HepG2 (cell line): ENCODE measurements around the gene LRGUK. TPM values are rescaled to one million over a fixed set of nuclear protein-coding genes. Genes with fewer than 3 reads are reported as not detected.

Experiments used
- ATAC-seq: fragments of 200-7000 bp; cut with Tn5 transposase; 3 replicates; pipeline ENCODE4 v1.9.1; 2020; ENCODE audit warnings: mild to moderate bottlenecking, moderate library complexity
- BruUV-seq: library from RNA; stranded (reverse); fragments of 400-500 nt; replicated peaks from 2 replicates; lab custom pipeline; 2021; lab: Mats Ljungman, UMichigan
- CTCF ChIA-PET: fragments of 300-600 bp; formaldehyde crosslinking; extraction: SDS; loops from one replicate; lab custom pipeline; 2021; ENCODE audit warnings: low total read pairs, inconsistent platforms, low intra/inter-chr PET ratio; lab: Yijun Ruan, JAX
- POLR2A ChIA-PET: fragments of 350-600 bp; sonication (Branson Sonifier 250); formaldehyde crosslinking; loops from one replicate; lab custom pipeline; 2020; ENCODE audit warnings: antibody characterized with exemption, inconsistent platforms; lab: Yijun Ruan, JAX
- DNase-seq: peaks from one replicate; pipeline ENCODE4 v3.0.0-alpha.2; 2015; ENCODE audit warnings: low spot score
- FAIRE-seq: peaks from 3 replicates; lab custom pipeline; 2011; peaks lifted over from hg19 to GRCh38; lab: Jason Lieb, UNC
- H2AFZ ChIP-seq: one replicate; pipeline ENCODE4 v1.6.1; 2011; ENCODE audit warnings: low read length, inconsistent platforms
- H3K27ac ChIP-seq: fragments of 300-600 bp; 3 replicates; pipeline ENCODE4 v1.8.0; 2011; ENCODE audit warnings: mixed run types, mild to moderate bottlenecking, mixed read lengths, low read length, inconsistent platforms; ENCODE audit not compliant: insufficient read depth; ENCODE audit errors: extremely low read length
- H3K27me3 ChIP-seq, 2 experiments: fragments of 200-600 bp in 1 of 2; 2 replicates in 1 of 2; 3 replicates in 1 of 2; pipeline versions ENCODE4 v1.6.0 to v1.8.0; 2011; ENCODE audit warnings: low read length in 2 of 2, mild to moderate bottlenecking in 2 of 2, moderate library complexity in 2 of 2, inconsistent platforms in 1 of 2; ENCODE audit not compliant: insufficient read depth in 2 of 2, control insufficient read depth in 1 of 2
- H3K36me3 ChIP-seq, 2 experiments: fragments of 200-600 bp in 1 of 2; replicated peaks in 1 of 2; 2 replicates in 1 of 2; 3 replicates in 1 of 2; pipeline versions ENCODE4 v1.5.1 to v1.8.0; 2011; ENCODE audit warnings: low read length in 2 of 2, inconsistent platforms in 1 of 2; ENCODE audit not compliant: insufficient read depth in 2 of 2, control insufficient read depth in 1 of 2
- H3K4me1 ChIP-seq: 2 replicates; pipeline ENCODE4 v1.5.1; 2012; ENCODE audit warnings: low read length, inconsistent platforms; ENCODE audit not compliant: insufficient read depth
- H3K4me2 ChIP-seq: 2 replicates; pipeline ENCODE4 v1.6.0; 2011; ENCODE audit warnings: low read depth, low read length, inconsistent platforms
- H3K4me3 ChIP-seq, 3 experiments: fragments of 200-600 bp in 1 of 3; sonication (generic), shearing (Covaris generic) in 1 of 3; replicated peaks in 1 of 3; 2 replicates each; pipeline ENCODE4 v1.5.1; 2011 to 2016; ENCODE audit warnings: low read length in 3 of 3, inconsistent platforms in 2 of 3, low read depth in 2 of 3, mild to moderate bottlenecking in 2 of 3, control low read depth in 1 of 3, mixed read lengths in 1 of 3; ENCODE audit not compliant: insufficient read depth in 1 of 3
- H3K79me2 ChIP-seq: one replicate; pipeline ENCODE4 v1.6.1; 2011; ENCODE audit warnings: low read length, inconsistent platforms; ENCODE audit not compliant: insufficient read depth
- H3K9ac ChIP-seq: 2 replicates; pipeline ENCODE4 v1.6.0; 2011; ENCODE audit warnings: mild to moderate bottlenecking, low read depth, low read length, inconsistent platforms; ENCODE audit not compliant: insufficient read depth
- H3K9me3 ChIP-seq: 2 replicates; pipeline ENCODE4 v1.5.1; 2012; ENCODE audit warnings: mild to moderate bottlenecking, low read length
- H4K20me1 ChIP-seq: 2 replicates; pipeline ENCODE4 v1.6.0; 2011; ENCODE audit warnings: inconsistent platforms, mild to moderate bottlenecking, low read length, moderate library complexity; ENCODE audit not compliant: insufficient read depth
- ZNF550 ChIP-seq: sonication (generic); formaldehyde crosslinking; IDR thresholded peaks from 2 replicates; pipeline ENCODE4 v1.4.0; 2020; ENCODE audit warnings: mild to moderate bottlenecking, missing genetic modification reagents, borderline replicate concordance
- WGBS: methylation state at CpG from one replicate; pipeline ENCODE4 v1.1.6; 2017; ENCODE audit warnings: low lambda C conversion rate; 5-methylcytosine and 5-hydroxymethylcytosine counted together
- in situ Hi-C: cut with HindIII; loops from 2 replicates; pipeline ENCODE4 v1.10.0; 2017; ENCODE audit warnings: low pct_unique_long_range_greater_than_20kb; ENCODE audit not compliant: extremely low pct_ligation_motif_present
- intact Hi-C: fragments of 100-400 bp; cut with micrococcal nuclease; formaldehyde crosslinking; loops from one replicate; pipeline ENCODE4 v1.10.0; 2022; ENCODE audit not compliant: unreplicated experiment
- polyA plus RNA-seq, 8 experiments: library from polyadenylated mRNA; depleted of rRNA in 3 of 8; stranded (reverse) in 7 of 8; unstranded in 1 of 8; fragments of >200 nt; fragmentation: Illumina TruSeq in 4 of 8; extraction: Trizol in 4 of 8; gene quantifications; 2 replicates each; pipeline versions ENCODE4 v1.2.1 to v1.2.3, GENCODE V29; 2011 to 2016; ENCODE audit warnings: low read depth in 4 of 8, missing spikeins in 1 of 8, mixed read lengths in 1 of 8; ENCODE audit not compliant: insufficient read depth in 1 of 8
- total RNA-seq, 5 experiments: library from RNA; depleted of rRNA; stranded (reverse); fragments of >200 nt; fragmentation: Illumina TruSeq; extraction: Trizol; gene quantifications; 2 replicates each; pipeline ENCODE4 v1.2.3, GENCODE V29; 2016; ENCODE audit warnings: low read depth in 1 of 5
- TF ChIP-seq, protein P1 (sequence below): sonication (generic); formaldehyde crosslinking; IDR thresholded peaks from 2 replicates; pipeline ENCODE4 v1.4.0; 2020; ENCODE audit warnings: missing genetic modification reagents, mild to moderate bottlenecking, borderline replicate concordance
- TF ChIP-seq, protein P2 (sequence below): sonication (generic); formaldehyde crosslinking; IDR thresholded peaks from 2 replicates; pipeline ENCODE4 v1.4.0; 2020; ENCODE audit warnings: missing genetic modification reagents, borderline replicate concordance

LRGUK gene
- total and polyA plus RNA-seq, 2 of the 13 experiments (the other 11 are each of a cell fraction or from before 2014, with no cell fraction given), result 0.18 to 0.20 TPM

DNA sequence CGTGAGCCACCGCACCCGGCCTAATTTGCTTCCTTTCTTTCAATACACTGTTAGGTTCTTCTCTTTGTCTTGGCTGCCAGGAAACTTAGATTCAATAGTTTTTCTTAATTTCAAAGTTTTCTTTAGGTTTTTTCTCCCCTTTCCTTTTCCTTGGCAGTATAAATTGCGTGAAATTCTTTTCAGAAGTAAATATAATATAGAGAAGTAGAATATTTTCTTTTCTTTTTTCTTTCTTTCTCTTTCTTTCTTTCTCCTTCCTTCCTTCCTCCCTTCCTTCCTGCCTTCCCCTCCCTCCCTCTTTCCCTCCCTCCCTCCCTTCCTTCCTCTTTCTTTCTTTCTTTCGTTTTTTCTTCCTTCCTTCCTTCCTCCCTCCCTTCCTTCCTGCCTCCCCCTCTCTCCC, 1.7 kb downstream of the LRGUK start:
- Histone ChIP-seq H3K36me3 (no peaks in the 10 kb centered on the region), H3K9ac (no peak overlapping the region), H3K27ac (no peak overlapping the region), H3K79me2 (no peaks in the 10 kb centered on the region), H2AFZ (no peak overlapping the region), H3K9me3 (no peaks in the 10 kb centered on the region), H4K20me1 (no peaks in the 10 kb centered on the region; the same call in 1 of the 2 replicates), H3K4me2 (no peak overlapping the region), H3K27me3 (0 out of 5 replicates have a peak, but pooled peaks cover 0 to 3% of the 10 kb centered on the region in 2 experiments), H3K4me1 (peaks cover 12% of the 10 kb centered on the region; the same call in 1 of the 2 replicates), H3K4me3 (no peak overlapping the region)
- intact Hi-C loops, result loop anchor here (10.0 kb wide), 1 partner anchor 94 kb away; no protein-coding TSS in a partner anchor
- BruUV-seq, result no TSS peak
- POLR2A ChIA-PET, result no interaction called here
- FAIRE-seq, result no peak
- no peak for DNase-seq
- 55% methylated on average over 5 of the region's 5 CpGs for WGBS
- in situ Hi-C loops, result no loop called here
- ATAC-seq, result no peak
- CTCF ChIA-PET, result no interaction called here
- TF ChIP-seq ZNF550, result no peak
- TF ChIP-seq, protein P1, sequence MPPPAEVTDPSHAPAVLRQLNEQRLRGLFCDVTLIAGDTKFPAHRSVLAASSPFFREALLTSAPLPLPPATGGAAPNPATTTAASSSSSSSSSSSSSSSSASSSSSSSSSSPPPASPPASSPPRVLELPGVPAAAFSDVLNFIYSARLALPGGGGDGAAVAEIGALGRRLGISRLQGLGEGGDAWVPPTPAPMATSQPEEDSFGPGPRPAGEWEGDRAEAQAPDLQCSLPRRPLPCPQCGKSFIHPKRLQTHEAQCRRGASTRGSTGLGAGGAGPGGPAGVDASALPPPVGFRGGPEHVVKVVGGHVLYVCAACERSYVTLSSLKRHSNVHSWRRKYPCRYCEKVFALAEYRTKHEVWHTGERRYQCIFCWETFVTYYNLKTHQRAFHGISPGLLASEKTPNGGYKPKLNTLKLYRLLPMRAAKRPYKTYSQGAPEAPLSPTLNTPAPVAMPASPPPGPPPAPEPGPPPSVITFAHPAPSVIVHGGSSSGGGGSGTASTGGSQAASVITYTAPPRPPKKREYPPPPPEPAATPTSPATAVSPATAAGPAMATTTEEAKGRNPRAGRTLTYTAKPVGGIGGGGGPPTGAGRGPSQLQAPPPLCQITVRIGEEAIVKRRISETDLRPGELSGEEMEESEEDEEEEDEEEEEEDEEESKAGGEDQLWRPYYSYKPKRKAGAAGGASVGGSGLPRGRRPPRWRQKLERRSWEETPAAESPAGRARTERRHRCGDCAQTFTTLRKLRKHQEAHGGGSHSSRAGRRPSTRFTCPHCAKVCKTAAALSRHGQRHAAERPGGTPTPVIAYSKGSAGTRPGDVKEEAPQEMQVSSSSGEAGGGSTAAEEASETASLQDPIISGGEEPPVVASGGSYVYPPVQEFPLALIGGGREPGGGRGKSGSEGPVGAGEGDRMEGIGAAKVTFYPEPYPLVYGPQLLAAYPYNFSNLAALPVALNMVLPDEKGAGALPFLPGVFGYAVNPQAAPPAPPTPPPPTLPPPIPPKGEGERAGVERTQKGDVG (CRISPR knock-in tag), result no peak
- TF ChIP-seq, protein P2, sequence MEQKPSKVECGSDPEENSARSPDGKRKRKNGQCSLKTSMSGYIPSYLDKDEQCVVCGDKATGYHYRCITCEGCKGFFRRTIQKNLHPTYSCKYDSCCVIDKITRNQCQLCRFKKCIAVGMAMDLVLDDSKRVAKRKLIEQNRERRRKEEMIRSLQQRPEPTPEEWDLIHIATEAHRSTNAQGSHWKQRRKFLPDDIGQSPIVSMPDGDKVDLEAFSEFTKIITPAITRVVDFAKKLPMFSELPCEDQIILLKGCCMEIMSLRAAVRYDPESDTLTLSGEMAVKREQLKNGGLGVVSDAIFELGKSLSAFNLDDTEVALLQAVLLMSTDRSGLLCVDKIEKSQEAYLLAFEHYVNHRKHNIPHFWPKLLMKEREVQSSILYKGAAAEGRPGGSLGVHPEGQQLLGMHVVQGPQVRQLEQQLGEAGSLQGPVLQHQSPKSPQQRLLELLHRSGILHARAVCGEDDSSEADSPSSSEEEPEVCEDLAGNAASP (CRISPR knock-in tag), result no peak
